ENCODE data around the gene SLC35E3. TPM values are rescaled to one million over a fixed set of nuclear protein-coding genes. Genes with fewer than 3 reads are reported as not detected.

The SLC35E3 gene
- total RNA-seq (2014; rRNA removed; shearing (Covaris generic)) (24.6 and 26.6 TPM in 2 replicates), total RNA-seq (2022) (39.1 and 66.6 TPM in 2 replicates), Bru-seq, nascent RNA (percentile 91 among the genes with signal in this experiment), BruChase-seq, experiment 1, labeled RNA remaining after a 6-hour chase (percentile 97 among the genes with signal in this experiment), BruChase-seq, experiment 2, labeled RNA remaining after a 2-hour chase (percentile 94 among the genes with signal in this experiment)
- long read RNA-seq, full-length matches to known transcripts = 93 of 133 reads
- long read RNA-seq, partial matches to known transcripts = 9 of 133 reads
- long read RNA-seq, other reads (novel, unspliced or antisense) = 31 of 133 reads

DNA sequence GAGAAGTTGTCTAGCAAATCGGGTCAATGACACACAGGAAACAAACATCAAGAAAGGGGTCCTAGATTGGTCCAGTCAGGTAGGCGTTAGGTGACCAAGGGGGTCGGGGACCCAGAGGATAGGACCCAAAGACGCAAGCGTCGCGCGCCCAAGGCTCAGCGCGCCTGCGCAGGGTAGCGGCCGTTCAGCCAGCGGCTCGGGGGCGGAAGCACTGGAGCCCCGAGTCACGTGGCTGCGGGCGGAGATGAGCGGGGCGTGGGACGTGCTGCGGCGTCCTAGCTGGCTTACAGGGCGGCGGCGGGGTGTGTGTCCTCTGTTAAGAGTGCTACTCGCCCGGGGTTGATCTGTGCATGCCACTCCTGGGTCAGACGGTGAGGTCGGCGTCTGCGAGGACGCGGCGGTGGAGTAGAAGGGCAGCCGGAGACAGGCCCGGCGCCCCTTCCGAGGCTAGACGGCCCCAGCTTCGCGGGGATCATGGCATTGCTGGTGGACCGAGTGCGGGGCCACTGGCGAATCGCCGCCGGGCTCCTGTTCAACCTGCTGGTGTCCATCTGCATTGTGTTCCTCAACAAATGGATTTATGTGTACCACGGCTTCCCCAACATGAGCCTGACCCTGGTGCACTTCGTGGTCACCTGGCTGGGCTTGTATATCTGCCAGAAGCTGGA lies at the start of gene SLC35E3:
Gene SLC35E3 (plus strand): TSS at position 273 of the 668 bp plus-strand sequence. CDS start 202 bp downstream, at position 475.
- no peaks in the 10 kb centered on the region for H3K9me3 ChIP-seq (ENCODE audit: low read length)
- H4K20me1 ChIP-seq (ENCODE audit: insufficient read depth, low read length) = no peaks in the 10 kb centered on the region
- no peaks in the 10 kb centered on the region for H3K9me2 ChIP-seq (ENCODE audit: insufficient read depth, low read length)
- peak within 1 kb of the TSS; percentile 82 for H3K4me2 ChIP-seq (ENCODE audit: low read length)
- peak within 1 kb of the TSS; percentile 96 for H2AFZ ChIP-seq (ENCODE audit: low read length)
- CTCF ChIA-PET (ENCODE audit: unreplicated experiment) = interaction anchor here (0.6 to 1.3 kb wide), 2 partner anchors 14 to 25 kb away, joined by 3 read pairs; no protein-coding TSS in a partner anchor
- H3K4me1 ChIP-seq (ENCODE audit: insufficient read depth, low read length, poor library complexity, severe bottlenecking) = peaks cover 46% of the 10 kb centered on the region
- H3K4me3 ChIP-seq (ENCODE audit: low read depth, low read length, poor library complexity, severe bottlenecking) = peak within 1 kb of the TSS; percentile 92
- POLR2A ChIA-PET = interaction anchor here (0.6 to 3.0 kb wide), 16 partner anchors 10 to 151 kb away, joined by 3 to 20 read pairs (median 5); partner anchors contain the start of gene MDM2
- H3K79me2 ChIP-seq (ENCODE audit: insufficient read depth, low read depth, low read length) = peaks cover 42% of the 10 kb centered on the region
- intact Hi-C loops (cut with micrococcal nuclease; ENCODE audit: unreplicated experiment) = loop anchor here (1.0 to 10.0 kb wide), 4 partner anchors 27 to 391 kb away; partner anchors contain the start of gene RAP1B
- TSS peak; percentile 61 for BruUV-seq (replicated peaks)
- H3K36me3 ChIP-seq (ENCODE audit: insufficient read depth, low read length) = peaks cover 66% of the 10 kb centered on the region
- peak within 1 kb of the TSS; percentile 59 for H3K27ac ChIP-seq (ENCODE audit: low read depth, low read length, poor library complexity, severe bottlenecking)
- TF ChIP-seq, protein P1, sequence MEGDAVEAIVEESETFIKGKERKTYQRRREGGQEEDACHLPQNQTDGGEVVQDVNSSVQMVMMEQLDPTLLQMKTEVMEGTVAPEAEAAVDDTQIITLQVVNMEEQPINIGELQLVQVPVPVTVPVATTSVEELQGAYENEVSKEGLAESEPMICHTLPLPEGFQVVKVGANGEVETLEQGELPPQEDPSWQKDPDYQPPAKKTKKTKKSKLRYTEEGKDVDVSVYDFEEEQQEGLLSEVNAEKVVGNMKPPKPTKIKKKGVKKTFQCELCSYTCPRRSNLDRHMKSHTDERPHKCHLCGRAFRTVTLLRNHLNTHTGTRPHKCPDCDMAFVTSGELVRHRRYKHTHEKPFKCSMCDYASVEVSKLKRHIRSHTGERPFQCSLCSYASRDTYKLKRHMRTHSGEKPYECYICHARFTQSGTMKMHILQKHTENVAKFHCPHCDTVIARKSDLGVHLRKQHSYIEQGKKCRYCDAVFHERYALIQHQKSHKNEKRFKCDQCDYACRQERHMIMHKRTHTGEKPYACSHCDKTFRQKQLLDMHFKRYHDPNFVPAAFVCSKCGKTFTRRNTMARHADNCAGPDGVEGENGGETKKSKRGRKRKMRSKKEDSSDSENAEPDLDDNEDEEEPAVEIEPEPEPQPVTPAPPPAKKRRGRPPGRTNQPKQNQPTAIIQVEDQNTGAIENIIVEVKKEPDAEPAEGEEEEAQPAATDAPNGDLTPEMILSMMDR (conservative IDR thresholded peaks at IDR 0.05; ENCODE audit: low read length) = no peak
- TF ChIP-seq EZH2phosphoT487 (IDR thresholded peaks at IDR 0.05; ENCODE audit: borderline replicate concordance, low read depth, low read length) = no peak
- peak; percentile 96 for DNase-seq (ENCODE audit: low spot score)

DNA sequence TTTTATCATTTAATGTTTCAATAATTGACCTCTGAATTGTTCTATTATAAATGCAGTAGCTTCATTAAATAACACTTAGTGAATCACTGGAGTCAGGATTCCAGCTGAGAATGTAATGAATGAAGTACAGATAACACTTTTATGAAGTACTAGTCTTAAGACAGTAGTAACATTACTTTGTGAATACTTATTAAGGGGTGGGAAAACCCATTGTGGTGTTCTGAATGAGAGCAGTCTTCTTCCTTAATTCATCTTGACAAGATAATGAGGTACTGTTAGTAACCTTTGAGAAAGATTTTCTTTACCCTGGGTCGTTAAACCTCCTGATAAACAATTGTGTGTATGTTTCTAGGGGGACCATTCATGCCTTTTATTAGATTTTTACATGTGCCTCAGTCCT lies 46.5 kb upstream of the SLC35E3 start:
- Histone ChIP-seq H3K4me2 (ENCODE audit: low read length) (no peak overlapping the region), H3K4me3 (ENCODE audit: low read depth, low read length, poor library complexity, severe bottlenecking) (no peak overlapping the region), H3K4me1 (ENCODE audit: insufficient read depth, low read length, poor library complexity, severe bottlenecking) (no peaks in the 10 kb centered on the region), H3K27ac (ENCODE audit: low read depth, low read length, poor library complexity, severe bottlenecking) (no peak overlapping the region), H3K9me2 (ENCODE audit: insufficient read depth, low read length) (no peaks in the 10 kb centered on the region), H4K20me1 (ENCODE audit: insufficient read depth, low read length) (no peaks in the 10 kb centered on the region), H3K9me3 (ENCODE audit: low read length) (no peaks in the 10 kb centered on the region), H3K79me2 (ENCODE audit: insufficient read depth, low read depth, low read length) (no peaks in the 10 kb centered on the region), H3K36me3 (ENCODE audit: insufficient read depth, low read length) (peaks cover 95% of the 10 kb centered on the region), H2AFZ (ENCODE audit: low read length) (no peak overlapping the region)
- no peak for TF ChIP-seq EZH2phosphoT487 (IDR thresholded peaks at IDR 0.05; ENCODE audit: borderline replicate concordance, low read depth, low read length)
- TF ChIP-seq, protein P1 (conservative IDR thresholded peaks at IDR 0.05; ENCODE audit: low read length) = no peak
- ChIA-PET CTCF (ENCODE audit: unreplicated experiment) (no interaction called here), POLR2A (no interaction called here)
- no peak for DNase-seq (ENCODE audit: low spot score)
- intact Hi-C loops (cut with micrococcal nuclease; ENCODE audit: unreplicated experiment) = no loop called here
- BruUV-seq (replicated peaks) = no TSS peak
